Glutamatergic neuron (in vitro differentiated cells): Measurements from ENCODE around the gene AFF2. TPM values are rescaled to one million over a fixed set of nuclear protein-coding genes. Genes with fewer than 3 reads are reported as not detected.

ENCODE experiments used
- DNase-seq: peaks from one replicate; pipeline ENCODE4 v3.0.0; 2022
- H3K27ac Mint-ChIP-seq: one replicate; pipeline ENCODE4 v1.8.0; 2020; ENCODE audit warnings: mild to moderate bottlenecking, mixed read lengths, inconsistent platforms; ENCODE audit not compliant: unreplicated experiment
- H3K27me3 Mint-ChIP-seq: one replicate; pipeline ENCODE4 v1.8.0; 2020; ENCODE audit warnings: mild to moderate bottlenecking, moderate library complexity, mixed read lengths, inconsistent platforms; ENCODE audit not compliant: unreplicated experiment
- H3K36me3 Mint-ChIP-seq: one replicate; pipeline ENCODE4 v1.8.0; 2020; ENCODE audit warnings: mild to moderate bottlenecking, mixed read lengths, inconsistent platforms; ENCODE audit not compliant: unreplicated experiment
- H3K4me1 Mint-ChIP-seq: one replicate; pipeline ENCODE4 v1.8.0; 2020; ENCODE audit warnings: mild to moderate bottlenecking, low read depth, mixed read lengths, inconsistent platforms; ENCODE audit not compliant: unreplicated experiment
- H3K4me3 Mint-ChIP-seq: one replicate; pipeline ENCODE4 v1.8.0; 2020; ENCODE audit warnings: mild to moderate bottlenecking, mixed read lengths, inconsistent platforms; ENCODE audit not compliant: unreplicated experiment
- H3K9me3 Mint-ChIP-seq: one replicate; pipeline ENCODE4 v1.8.0; 2020; ENCODE audit warnings: mild to moderate bottlenecking, moderate library complexity, mixed read lengths, inconsistent platforms; ENCODE audit not compliant: unreplicated experiment
- CTCF ChIP-seq: fragments of 200-600 bp; sonication (generic); IDR thresholded peaks from one replicate; pipeline ENCODE4 v1.5.0; 2021; ENCODE audit not compliant: partially characterized antibody, unreplicated experiment
- total RNA-seq: library from RNA; stranded (reverse); fragmentation: NEBNext Ultra II Directional; extraction: Animal tissue kit (Norgen Biotek cat#: 25700); gene quantifications from one replicate; pipeline ENCODE4 v1.2.1, GENCODE V29; 2021; ENCODE audit not compliant: unreplicated experiment

Gene AFF2
- total RNA-seq, 1 donor from 2014 or later: 12.2 TPM

- H3K4me1 Mint-ChIP-seq: peaks cover 2% of the 10 kb centered on the region
- H3K27ac Mint-ChIP-seq: no peak overlapping the region
- H3K4me3 Mint-ChIP-seq: no peak overlapping the region
- H3K27me3 Mint-ChIP-seq: no peaks in the 10 kb centered on the region
- TF ChIP-seq CTCF: no peak
- H3K36me3 Mint-ChIP-seq: no peaks in the 10 kb centered on the region
- H3K9me3 Mint-ChIP-seq: no peaks in the 10 kb centered on the region
- no peak for DNase-seq
These were observed 479.4 kb downstream of the AFF2 start for GRCh38 chrX:148979786-148980185.

GRCh38 chrX:148984238-148984637, 483.8 kb downstream of the AFF2 start:
- no peak for TF ChIP-seq CTCF
- Mint-ChIP-seq H3K36me3 (no peaks in the 10 kb centered on the region), H3K4me1 (peaks cover 2% of the 10 kb centered on the region), H3K4me3 (no peak overlapping the region), H3K9me3 (no peaks in the 10 kb centered on the region), H3K27ac (no peak overlapping the region), H3K27me3 (no peaks in the 10 kb centered on the region)
- no peak for DNase-seq

- no peaks in the 10 kb centered on the region for H3K36me3 Mint-ChIP-seq
- no peak overlapping the region for H3K4me3 Mint-ChIP-seq
- DNase-seq: no peak
- no peaks in the 10 kb centered on the region for H3K9me3 Mint-ChIP-seq
- H3K27me3 Mint-ChIP-seq: no peaks in the 10 kb centered on the region
- no peak overlapping the region for H3K27ac Mint-ChIP-seq
- no peak for TF ChIP-seq CTCF
- H3K4me1 Mint-ChIP-seq: no peaks in the 10 kb centered on the region
These were observed 491.1 kb downstream of the AFF2 start for GRCh38 chrX:148991502-148991901.

- Mint-ChIP-seq H3K4me1 (no peaks in the 10 kb centered on the region), H3K27ac (no peak overlapping the region)
These were observed 495.2 kb downstream of the AFF2 start for GRCh38 chrX:148995661-148996060.

GRCh38 chrX:149002320-149002719, 501.9 kb downstream of the AFF2 start:
- no peak overlapping the region for H3K4me3 Mint-ChIP-seq
- no peak for DNase-seq
- no peaks in the 10 kb centered on the region for H3K9me3 Mint-ChIP-seq
- H3K36me3 Mint-ChIP-seq: no peaks in the 10 kb centered on the region
- no peaks in the 10 kb centered on the region for H3K27me3 Mint-ChIP-seq
- no peak overlapping the region for H3K27ac Mint-ChIP-seq
- TF ChIP-seq CTCF: no peak
- no peaks in the 10 kb centered on the region for H3K4me1 Mint-ChIP-seq

More at GRCh38 chrX:148995661-148996060, 495.2 kb downstream of the AFF2 start:
- H3K36me3 Mint-ChIP-seq: no peaks in the 10 kb centered on the region
- no peak for TF ChIP-seq CTCF
- H3K9me3 Mint-ChIP-seq: no peaks in the 10 kb centered on the region
- H3K27me3 Mint-ChIP-seq: no peaks in the 10 kb centered on the region
- no peak overlapping the region for H3K4me3 Mint-ChIP-seq
- no peak for DNase-seq
